ENCODE results near the gene DUSP1. TPM values are rescaled to one million over a fixed set of nuclear protein-coding genes. Genes with fewer than 3 reads are reported as not detected.
A peak's percentile ranks its signal among the peaks of the same experiment; 100 is the strongest.

Gene DUSP1
- total RNA-seq, 4 donors from 2014 or later = 455 to 718 (median 676) TPM

DNA sequence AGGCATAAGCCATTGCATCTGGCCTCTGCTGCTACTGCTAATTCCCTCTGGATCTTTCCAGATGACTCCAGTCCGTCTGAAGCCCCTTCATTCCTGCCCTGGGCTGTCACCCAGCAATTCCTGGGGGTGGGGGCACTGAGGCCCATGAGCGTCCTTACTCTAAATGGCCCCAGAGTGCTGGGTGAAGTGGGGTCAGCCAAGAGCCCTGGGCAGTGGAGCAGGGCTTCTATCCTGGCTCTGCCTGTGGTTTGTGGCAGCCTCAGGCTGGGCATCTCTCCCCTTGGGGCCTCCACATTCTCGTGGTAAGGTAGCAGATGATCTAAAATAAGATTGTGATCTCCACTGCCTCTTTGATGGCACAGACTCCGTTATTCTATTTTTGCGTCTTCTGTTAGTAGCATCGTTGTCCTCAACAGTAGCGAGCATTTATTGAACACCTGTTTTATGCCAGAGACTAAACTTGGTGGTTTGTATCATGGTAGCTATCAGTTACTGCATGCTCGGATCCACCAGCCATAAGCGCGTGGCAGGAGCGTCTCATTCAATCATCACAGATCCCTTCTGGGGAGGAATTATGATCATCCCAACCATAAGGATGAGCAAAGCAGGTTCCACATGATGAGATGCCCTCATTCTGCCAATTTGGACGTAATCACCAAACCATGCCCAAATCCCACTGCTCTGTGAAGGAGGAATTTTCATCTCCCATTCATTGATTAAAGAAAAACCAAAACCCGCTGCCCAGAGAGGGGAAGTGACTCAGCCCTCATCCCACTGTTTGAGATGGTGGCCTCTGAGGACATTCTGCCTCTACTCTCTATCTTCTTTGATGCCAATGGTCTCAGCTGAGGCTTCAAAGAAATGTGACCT lies 21.9 kb upstream of the DUSP1 start:
- no peak for DNase-seq (ENCODE audit: extremely low spot score)
- H3K4me3 ChIP-seq = no peak overlapping the region
- H3K27ac ChIP-seq (replicated peaks in 1 of 4) = peak overlapping the region; percentile 76 to 85 (median 85)
- H3K4me1 ChIP-seq = peaks cover 43 to 69% (median 63%) of the 10 kb centered on the region in 4 donors
- no peaks in the 10 kb centered on the region for H3K36me3 ChIP-seq
- no peaks in the 10 kb centered on the region for H3K9me3 ChIP-seq
- H3K27me3 ChIP-seq = no peaks in the 10 kb centered on the region
- intact Hi-C loops (cut with DNase I) = loop anchor here (5.0 kb wide), 1 partner anchor 64 kb away; no protein-coding TSS in a partner anchor
- TF ChIP-seq POLR2AphosphoS5 (IDR thresholded peaks at IDR 0.05) (no peak), EP300 (IDR thresholded peaks at IDR 0.05) (no peak), POLR2A (IDR thresholded peaks at IDR 0.05; ENCODE audit: low read depth) (no peak)
- TF ChIP-seq, protein P1, sequence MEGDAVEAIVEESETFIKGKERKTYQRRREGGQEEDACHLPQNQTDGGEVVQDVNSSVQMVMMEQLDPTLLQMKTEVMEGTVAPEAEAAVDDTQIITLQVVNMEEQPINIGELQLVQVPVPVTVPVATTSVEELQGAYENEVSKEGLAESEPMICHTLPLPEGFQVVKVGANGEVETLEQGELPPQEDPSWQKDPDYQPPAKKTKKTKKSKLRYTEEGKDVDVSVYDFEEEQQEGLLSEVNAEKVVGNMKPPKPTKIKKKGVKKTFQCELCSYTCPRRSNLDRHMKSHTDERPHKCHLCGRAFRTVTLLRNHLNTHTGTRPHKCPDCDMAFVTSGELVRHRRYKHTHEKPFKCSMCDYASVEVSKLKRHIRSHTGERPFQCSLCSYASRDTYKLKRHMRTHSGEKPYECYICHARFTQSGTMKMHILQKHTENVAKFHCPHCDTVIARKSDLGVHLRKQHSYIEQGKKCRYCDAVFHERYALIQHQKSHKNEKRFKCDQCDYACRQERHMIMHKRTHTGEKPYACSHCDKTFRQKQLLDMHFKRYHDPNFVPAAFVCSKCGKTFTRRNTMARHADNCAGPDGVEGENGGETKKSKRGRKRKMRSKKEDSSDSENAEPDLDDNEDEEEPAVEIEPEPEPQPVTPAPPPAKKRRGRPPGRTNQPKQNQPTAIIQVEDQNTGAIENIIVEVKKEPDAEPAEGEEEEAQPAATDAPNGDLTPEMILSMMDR (IDR thresholded peaks at IDR 0.05) = no peak
- 85% methylated on average over 12 of the region's 13 CpGs for WGBS

DNA sequence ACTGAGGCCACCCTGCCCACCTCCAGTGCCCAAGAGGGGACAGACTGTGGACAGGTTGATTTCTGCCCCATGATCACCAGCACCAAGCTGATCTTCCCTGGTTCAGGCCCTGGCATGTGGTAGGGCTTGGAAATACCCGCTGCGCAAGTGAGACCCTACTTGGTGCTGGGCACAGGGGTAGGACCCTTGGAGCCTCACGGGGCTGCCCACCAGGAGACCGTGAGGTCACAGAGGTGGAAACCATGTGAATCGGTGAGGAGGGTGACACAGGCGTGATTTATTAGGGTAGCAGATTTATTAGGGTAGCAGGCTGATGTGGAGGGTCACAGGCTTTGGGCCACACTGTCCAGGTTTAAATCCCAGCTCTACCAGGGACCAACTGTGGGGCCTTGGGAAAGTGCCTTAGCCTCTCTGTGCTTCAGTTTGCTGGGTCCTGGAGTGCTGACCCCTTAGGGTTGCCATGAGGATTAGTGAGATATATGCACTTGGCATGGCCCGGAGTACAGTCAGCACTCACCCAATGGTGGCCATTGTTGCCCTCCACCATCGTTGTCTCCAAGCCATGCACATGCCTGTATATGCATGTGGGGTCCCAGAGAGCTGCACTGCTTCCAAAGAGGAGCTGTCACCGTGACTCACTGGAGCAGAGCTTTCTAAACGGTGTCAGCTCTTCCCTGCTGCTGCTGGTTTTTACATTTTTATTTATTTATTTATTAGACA lies 20.9 kb upstream of the DUSP1 start:
- no peak for TF ChIP-seq POLR2A (IDR thresholded peaks at IDR 0.05; ENCODE audit: low read depth)
- TF ChIP-seq, protein P1 (IDR thresholded peaks at IDR 0.05) = no peak
- TF ChIP-seq EP300 (IDR thresholded peaks at IDR 0.05) = no peak
- TF ChIP-seq POLR2AphosphoS5 (IDR thresholded peaks at IDR 0.05) = no peak
- WGBS = 96% methylated on average over 9 of the region's 10 CpGs
- Histone ChIP-seq H3K27me3 (no peaks in the 10 kb centered on the region), H3K4me1 (peaks cover 41 to 64% (median 58%) of the 10 kb centered on the region in 4 donors), H3K27ac (replicated peaks in 1 of 4) (peak overlapping the region in 3 of 4 donors; percentile 6 to 25 (median 14)), H3K9me3 (no peaks in the 10 kb centered on the region), H3K36me3 (no peaks in the 10 kb centered on the region), H3K4me3 (no peak overlapping the region)
- intact Hi-C loops (cut with DNase I) = loop anchor here (5.0 kb wide), 1 partner anchor 65 kb away; no protein-coding TSS in a partner anchor
- DNase-seq (ENCODE audit: extremely low spot score) = no peak

DNA sequence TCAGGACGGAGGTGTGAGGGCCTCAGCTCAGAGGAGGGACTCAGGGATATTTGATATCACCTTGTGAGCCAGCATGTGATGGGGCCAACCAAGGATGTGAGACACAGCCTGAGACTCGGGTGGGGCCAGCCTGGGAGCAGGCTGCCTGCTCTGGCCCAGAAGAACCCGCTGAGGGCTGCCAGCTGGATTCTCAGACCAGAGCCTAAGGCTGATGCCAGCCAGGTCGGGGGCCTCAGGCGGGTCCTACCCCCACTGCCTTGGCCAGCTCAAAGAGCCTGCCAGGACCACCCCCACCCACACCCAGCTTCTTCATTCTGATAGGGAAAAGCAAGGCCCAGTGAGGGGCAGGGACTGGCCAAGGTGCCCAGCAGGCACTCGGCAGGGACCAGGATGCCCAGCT lies 20.3 kb upstream of the DUSP1 start:
- H3K36me3 ChIP-seq = no peaks in the 10 kb centered on the region
- H3K27ac ChIP-seq (replicated peaks in 1 of 4) = peak overlapping the region in 3 of 4 donors; percentile 6 to 25 (median 14)
- TF ChIP-seq POLR2AphosphoS5 (IDR thresholded peaks at IDR 0.05) (no peak), EP300 (IDR thresholded peaks at IDR 0.05) (no peak), POLR2A (IDR thresholded peaks at IDR 0.05; ENCODE audit: low read depth) (no peak)
- TF ChIP-seq, protein P1 (IDR thresholded peaks at IDR 0.05) = no peak
- no peak for DNase-seq (ENCODE audit: extremely low spot score)
- no peaks in the 10 kb centered on the region for H3K9me3 ChIP-seq
- no peaks in the 10 kb centered on the region for H3K27me3 ChIP-seq
- H3K4me1 ChIP-seq = peaks cover 41 to 62% (median 54%) of the 10 kb centered on the region in 4 donors
- H3K4me3 ChIP-seq = no peak overlapping the region
- WGBS = 80% methylated on average over 4 of the region's 6 CpGs
- intact Hi-C loops (cut with DNase I) = loop anchor here (5.0 kb wide), 1 partner anchor 66 kb away; no protein-coding TSS in a partner anchor

DNA sequence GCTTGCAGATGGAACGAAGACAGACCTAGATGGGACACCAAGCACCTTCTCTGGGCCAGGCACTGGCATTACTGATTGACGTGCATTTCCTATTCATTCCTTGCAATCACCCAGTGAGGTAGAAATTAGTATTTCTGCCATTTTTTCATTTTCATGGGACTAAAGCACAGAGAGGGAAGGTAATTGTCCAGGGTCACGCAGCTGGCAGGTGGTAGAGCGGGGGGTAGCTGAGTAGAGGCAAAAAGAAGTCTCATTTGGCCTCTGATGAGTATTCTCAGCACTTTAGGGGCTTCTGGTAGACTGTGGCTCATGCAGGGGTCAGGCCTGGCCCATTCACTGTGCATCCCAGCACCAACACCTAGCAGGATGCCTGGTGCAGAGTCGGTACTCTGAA lies 19.5 kb upstream of the DUSP1 start:
- Histone ChIP-seq H3K36me3 (no peaks in the 10 kb centered on the region), H3K9me3 (no peaks in the 10 kb centered on the region), H3K27ac (replicated peaks in 1 of 4) (peak overlapping the region in 2 of 4 donors; percentile 51 to 72), H3K27me3 (no peaks in the 10 kb centered on the region), H3K4me3 (no peak overlapping the region), H3K4me1 (peaks cover 41 to 54% (median 46%) of the 10 kb centered on the region in 4 donors)
- TF ChIP-seq POLR2AphosphoS5 (IDR thresholded peaks at IDR 0.05) (no peak), EP300 (IDR thresholded peaks at IDR 0.05) (no peak), POLR2A (IDR thresholded peaks at IDR 0.05; ENCODE audit: low read depth) (no peak)
- TF ChIP-seq, protein P1 (IDR thresholded peaks at IDR 0.05) = no peak
- intact Hi-C loops (cut with DNase I) = loop anchor here (5.0 kb wide), 1 partner anchor 67 kb away; no protein-coding TSS in a partner anchor
- WGBS = 88% methylated on average over 5 of the region's 5 CpGs
- DNase-seq (ENCODE audit: extremely low spot score) = no peak

All from esophagus muscularis mucosa (tissue), 4 donors.